GM18505 (cell line): ENCODE data around the gene DNTTIP2.

ENCODE experiments used
- ATAC-seq: cut with Tn5 transposase; IDR thresholded peaks from one replicate; pipeline ENCODE4 v1.9.1; 2021; ENCODE audit not compliant: unreplicated experiment
- POLR2A ChIP-seq: IDR thresholded peaks from 4 replicates; pipeline ENCODE4 v1.6.1; 2011; ENCODE audit warnings: borderline replicate concordance; ENCODE audit not compliant: insufficient read depth, insufficient read length; ENCODE audit errors: extremely low read depth

Gene DNTTIP2

DNA sequence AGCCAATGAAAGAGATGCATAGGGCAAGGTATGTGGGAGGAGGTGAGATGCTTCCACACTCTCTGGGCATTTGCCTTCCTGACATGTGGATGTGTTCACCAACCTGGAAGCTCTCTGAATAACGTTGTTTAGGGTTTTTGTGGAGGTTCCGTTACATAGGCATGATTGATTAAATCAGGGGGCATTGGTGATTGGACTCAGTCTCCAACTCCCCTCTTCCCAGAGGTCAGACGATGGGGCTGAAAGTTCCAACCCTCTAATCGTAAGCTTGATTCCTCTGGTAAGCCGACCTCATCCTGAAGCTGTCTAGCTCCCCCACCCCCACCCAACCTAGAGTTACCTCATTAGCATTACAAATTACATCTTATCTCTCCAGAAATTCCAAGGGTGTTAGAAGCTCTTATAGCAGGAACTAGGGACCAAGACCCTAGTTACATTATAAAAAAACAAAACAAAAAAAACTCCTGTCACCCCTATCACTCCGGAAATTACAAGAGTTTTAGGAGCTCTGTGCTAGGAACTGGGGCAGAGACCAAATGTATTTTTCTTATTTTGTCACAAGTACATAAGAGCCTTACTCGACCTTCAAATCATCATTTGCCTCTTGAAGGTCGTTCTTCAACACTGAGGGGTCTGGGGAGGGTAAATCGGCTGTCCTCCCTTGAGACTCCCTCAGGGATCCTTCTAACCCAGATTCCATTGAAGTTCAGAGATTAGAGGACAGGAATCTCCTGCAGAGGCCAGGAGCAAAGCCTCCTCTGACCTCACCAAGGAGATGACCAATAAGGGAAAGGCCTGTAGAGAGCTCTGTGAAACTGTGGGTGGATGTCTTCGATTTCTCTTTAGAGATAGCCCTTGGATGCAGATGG lies 58.2 kb downstream of the DNTTIP2 start:
- no peak for TF ChIP-seq POLR2A
- no peak for ATAC-seq

- no peak for ATAC-seq
- TF ChIP-seq POLR2A = no peak
Measured at GRCh38 chr1:93818570-93818959, 60.4 kb downstream of the DNTTIP2 start.

- TF ChIP-seq POLR2A = no peak
- no peak for ATAC-seq
Measured at GRCh38 chr1:93817819-93818569, 61.0 kb downstream of the DNTTIP2 start.

GRCh38 chr1:93816970-93817678 lies 61.9 kb downstream of the DNTTIP2 start:
- ATAC-seq = no peak
- no peak for TF ChIP-seq POLR2A
